ENCODE data around the gene SGIP1.
"Not testable (repeated sequence)": the region's sequence is repeated elsewhere in the genome, so short reads cannot be mapped to it uniquely, and the experiment has no call there.

The SGIP1 gene

GRCh38 chr1:66775646-66776045, 241.7 kb downstream of the SGIP1 start:
- no peak for DNase-seq

GRCh38 chr1:66777831-66778230, 243.9 kb downstream of the SGIP1 start:
- peak; percentile 69 for DNase-seq

- peak; percentile 69 for DNase-seq
Observed at GRCh38 chr1:66778266-66778665, 244.3 kb downstream of the SGIP1 start.

- DNase-seq = no peak
Observed at GRCh38 chr1:66778969-66779368, 245.0 kb downstream of the SGIP1 start.

GRCh38 chr1:66779475-66780078, 245.6 kb downstream of the SGIP1 start:
- DNase-seq = no peak

GRCh38 chr1:66785800-66786199, 251.8 kb downstream of the SGIP1 start:
- DNase-seq = not testable (repeated sequence)

- DNase-seq = no peak
Observed at GRCh38 chr1:66787641-66788040, 253.7 kb downstream of the SGIP1 start.

GRCh38 chr1:66788231-66788939, 254.4 kb downstream of the SGIP1 start:
- DNase-seq = no peak

- DNase-seq = no peak
Observed at GRCh38 chr1:66791621-66792610, 258.0 kb downstream of the SGIP1 start.

- not testable (repeated sequence) for DNase-seq
Observed at GRCh38 chr1:66795839-66796238, 261.9 kb downstream of the SGIP1 start.
